ENCODE results near the gene ELFN2.

ELFN2 gene

GRCh38 chr22:37397226-37397625, 30.1 kb downstream of the ELFN2 start:
- Histone ChIP-seq H3K27ac (ENCODE audit: low read length) (no peak overlapping the region), H2AFZ (ENCODE audit: low read length) (no peak overlapping the region), H3K27me3 (replicated peaks; ENCODE audit: insufficient read depth, low read length) (peaks cover 83% of the 10 kb centered on the region), H3K4me1 (ENCODE audit: low read length) (no peaks in the 10 kb centered on the region), H3K79me2 (ENCODE audit: low read length) (no peaks in the 10 kb centered on the region), H3K9me2 (replicated peaks; ENCODE audit: insufficient read depth, low read length) (no peaks in the 10 kb centered on the region), H3K9ac (ENCODE audit: low read length) (no peak overlapping the region), H4K20me1 (ENCODE audit: insufficient read depth, low read length) (no peaks in the 10 kb centered on the region), H3F3A (ENCODE audit: insufficient read depth, low read length) (no peaks in the 10 kb centered on the region), H3K4me3 (ENCODE audit: low read length) (no peak overlapping the region), H3K9me3 (replicated peaks; ENCODE audit: insufficient read depth, low read length) (no peaks in the 10 kb centered on the region), H3K36me3 (replicated peaks; ENCODE audit: insufficient read depth, low read length) (no peaks in the 10 kb centered on the region), H3K4me2 (ENCODE audit: low read depth, low read length) (no peak overlapping the region)
- no peak for DNase-seq
- no peak for TF ChIP-seq EZH2 (optimal IDR thresholded peaks at IDR 0.05; ENCODE audit: low read depth, low read length)
- TF ChIP-seq EZH2phosphoT487 (IDR thresholded peaks at IDR 0.05; ENCODE audit: low read length) = no peak
- TF ChIP-seq CTCF (IDR thresholded peaks at IDR 0.05; ENCODE audit: low read length) = no peak

GRCh38 chr22:37396488-37397084, 30.7 kb downstream of the ELFN2 start:
- Histone ChIP-seq H3K9me2 (replicated peaks; ENCODE audit: insufficient read depth, low read length) (no peaks in the 10 kb centered on the region), H3K4me3 (ENCODE audit: low read length) (no peak overlapping the region), H3K4me1 (ENCODE audit: low read length) (no peaks in the 10 kb centered on the region), H2AFZ (ENCODE audit: low read length) (no peak overlapping the region), H3K36me3 (replicated peaks; ENCODE audit: insufficient read depth, low read length) (no peaks in the 10 kb centered on the region), H3K79me2 (ENCODE audit: low read length) (no peaks in the 10 kb centered on the region), H3K4me2 (ENCODE audit: low read depth, low read length) (no peak overlapping the region), H3K9me3 (replicated peaks; ENCODE audit: insufficient read depth, low read length) (no peaks in the 10 kb centered on the region), H3K27ac (ENCODE audit: low read length) (no peak overlapping the region), H4K20me1 (ENCODE audit: insufficient read depth, low read length) (no peaks in the 10 kb centered on the region), H3K9ac (ENCODE audit: low read length) (no peak overlapping the region), H3K27me3 (replicated peaks; ENCODE audit: insufficient read depth, low read length) (peaks cover 78% of the 10 kb centered on the region), H3F3A (ENCODE audit: insufficient read depth, low read length) (no peaks in the 10 kb centered on the region)
- TF ChIP-seq EZH2 (optimal IDR thresholded peaks at IDR 0.05; ENCODE audit: low read depth, low read length) (no peak), CTCF (IDR thresholded peaks at IDR 0.05; ENCODE audit: low read length) (no peak), EZH2phosphoT487 (IDR thresholded peaks at IDR 0.05; ENCODE audit: low read length) (no peak)
- no peak for DNase-seq

GRCh38 chr22:37394341-37394740, 32.9 kb downstream of the ELFN2 start:
- Histone ChIP-seq H3K9me2 (replicated peaks; ENCODE audit: insufficient read depth, low read length) (no peaks in the 10 kb centered on the region), H3K4me1 (ENCODE audit: low read length) (no peaks in the 10 kb centered on the region), H3K4me3 (ENCODE audit: low read length) (no peak overlapping the region), H3K36me3 (replicated peaks; ENCODE audit: insufficient read depth, low read length) (no peaks in the 10 kb centered on the region), H3K4me2 (ENCODE audit: low read depth, low read length) (no peak overlapping the region), H3K9ac (ENCODE audit: low read length) (no peak overlapping the region), H2AFZ (ENCODE audit: low read length) (no peak overlapping the region), H3K9me3 (replicated peaks; ENCODE audit: insufficient read depth, low read length) (no peaks in the 10 kb centered on the region), H3K27ac (ENCODE audit: low read length) (no peak overlapping the region), H3F3A (ENCODE audit: insufficient read depth, low read length) (no peaks in the 10 kb centered on the region), H3K79me2 (ENCODE audit: low read length) (no peaks in the 10 kb centered on the region), H3K27me3 (replicated peaks; ENCODE audit: insufficient read depth, low read length) (peaks cover 81% of the 10 kb centered on the region), H4K20me1 (ENCODE audit: insufficient read depth, low read length) (no peaks in the 10 kb centered on the region)
- TF ChIP-seq CTCF (IDR thresholded peaks at IDR 0.05; ENCODE audit: low read length) (no peak), EZH2phosphoT487 (IDR thresholded peaks at IDR 0.05; ENCODE audit: low read length) (no peak), EZH2 (optimal IDR thresholded peaks at IDR 0.05; ENCODE audit: low read depth, low read length) (no peak)
- no peak for DNase-seq

Data from MM.1S (cell line).